Keratinocyte (primary cell): ENCODE results near the gene POLR2M. TPM values are rescaled to one million over a fixed set of nuclear protein-coding genes. Genes with fewer than 3 reads are reported as not detected.

Experiments used
- DNase-seq: peaks from one replicate; pipeline ENCODE4 v3.0.0-alpha.2; 2011; ENCODE audit warnings: low read depth, missing footprints, low spot score
- FAIRE-seq: peaks from 2 replicates; lab custom pipeline; 2011; peaks lifted over from hg19 to GRCh38; lab: Jason Lieb, UNC
- H2AFZ ChIP-seq: 2 replicates; pipeline ENCODE4 v1.6.0; 2012; ENCODE audit warnings: low read length, control low read depth, inconsistent platforms; ENCODE audit not compliant: control insufficient read depth
- H3K27ac ChIP-seq: 2 replicates; pipeline ENCODE4 v1.5.1; 2011; ENCODE audit warnings: low read length; ENCODE audit not compliant: control insufficient read depth, insufficient read depth
- H3K27me3 ChIP-seq: 3 replicates; pipeline ENCODE4 v1.6.0; 2011; ENCODE audit warnings: low read length; ENCODE audit not compliant: control insufficient read depth, insufficient read depth; ENCODE audit errors: extremely low read depth
- H3K36me3 ChIP-seq, 2 experiments: 2 replicates in 1 of 2; 3 replicates in 1 of 2; pipeline ENCODE4 v1.5.1; 2011; ENCODE audit warnings: low read length in 2 of 2, mild to moderate bottlenecking in 1 of 2; ENCODE audit not compliant: control insufficient read depth in 2 of 2, insufficient read depth in 2 of 2; ENCODE audit errors: extremely low read depth in 1 of 2
- H3K4me1 ChIP-seq: 3 replicates; pipeline ENCODE4 v1.5.1; 2011; ENCODE audit warnings: low read length; ENCODE audit not compliant: control insufficient read depth, insufficient read depth; ENCODE audit errors: extremely low read depth
- H3K4me2 ChIP-seq: 3 replicates; pipeline ENCODE4 v1.6.0; 2011; ENCODE audit warnings: low read depth, low read length; ENCODE audit not compliant: control insufficient read depth, insufficient read depth; ENCODE audit errors: extremely low read depth
- H3K4me3 ChIP-seq, 3 experiments: fragments of 200-600 bp in 1 of 3; sonication (generic) in 1 of 3; 2 replicates in 2 of 3; 3 replicates in 1 of 3; pipeline ENCODE4 v1.5.1; 2011 to 2016; ENCODE audit warnings: low read length in 3 of 3, mild to moderate bottlenecking in 3 of 3, control low read depth in 2 of 3, inconsistent platforms in 1 of 3, low read depth in 1 of 3, mixed read lengths in 1 of 3, mixed run types in 1 of 3, moderate library complexity in 1 of 3; ENCODE audit not compliant: control insufficient read depth in 2 of 3, insufficient read depth in 2 of 3; ENCODE audit errors: extremely low read depth in 1 of 3
- H3K79me2 ChIP-seq: 2 replicates; pipeline ENCODE4 v1.6.0; 2012; ENCODE audit warnings: low read length; ENCODE audit not compliant: control insufficient read depth, insufficient read depth
- H3K9ac ChIP-seq: 3 replicates; pipeline ENCODE4 v1.6.0; 2011; ENCODE audit warnings: low read length; ENCODE audit not compliant: control insufficient read depth, insufficient read depth; ENCODE audit errors: extremely low read depth
- H3K9me1 ChIP-seq: 3 replicates; pipeline ENCODE4 v1.6.0; 2011; ENCODE audit warnings: low read length; ENCODE audit not compliant: control insufficient read depth, insufficient read depth; ENCODE audit errors: extremely low read depth
- H3K9me3 ChIP-seq: 2 replicates; pipeline ENCODE4 v1.5.1; 2012; ENCODE audit warnings: low read depth, low read length; ENCODE audit not compliant: control insufficient read depth
- H4K20me1 ChIP-seq: 3 replicates; pipeline ENCODE4 v1.6.0; 2011; ENCODE audit warnings: low read length; ENCODE audit not compliant: control insufficient read depth, insufficient read depth; ENCODE audit errors: extremely low read depth
- EZH2 ChIP-seq: IDR thresholded peaks from one replicate; pipeline ENCODE4 v1.6.1; 2012; ENCODE audit warnings: inconsistent platforms, mild to moderate bottlenecking, low read length, moderate library complexity
- dilution Hi-C: fragments of 300-500 bp; cut with MboI; formaldehyde crosslinking; loops from one replicate; pipeline ENCODE4 v1.7.0; 2020; ENCODE audit warnings: low sequenced_read_pairs; ENCODE audit not compliant: extremely low pct_ligation_motif_present
- polyA plus RNA-seq, 5 experiments: library from polyadenylated mRNA; depleted of rRNA in 3 of 5; stranded (reverse) in 3 of 5; stranded (forward) in 1 of 5; unstranded in 1 of 5; fragments of >200 nt; gene quantifications; 1 replicate in 1 of 5; 2 replicates in 3 of 5; 3 replicates in 1 of 5; pipeline versions ENCODE4 v1.2.1 to v1.2.3, GENCODE V29; 2011 to 2012; ENCODE audit warnings: missing spikeins in 2 of 5, low read depth in 1 of 5, low replicate concordance in 1 of 5
- TF ChIP-seq, protein P1 (sequence below), 3 experiments: IDR thresholded peaks in 1 of 3; conservative IDR thresholded peaks in 1 of 3; optimal IDR thresholded peaks in 1 of 3; 2 replicates in 2 of 3; 3 replicates in 1 of 3; pipeline versions ENCODE3 to v1.5.1; 2011; ENCODE audit warnings: low read length in 3 of 3, mild to moderate bottlenecking in 3 of 3, moderate library complexity in 2 of 3, control low read depth in 1 of 3, inconsistent platforms in 1 of 3; ENCODE audit not compliant: insufficient read depth in 2 of 3; ENCODE audit errors: extremely low read depth in 1 of 3

POLR2M gene
- polyA plus RNA-seq, 1 donor (not counting 4 experiments of a cell fraction or from before 2014, with no cell fraction given) = 40.6 TPM

DNA sequence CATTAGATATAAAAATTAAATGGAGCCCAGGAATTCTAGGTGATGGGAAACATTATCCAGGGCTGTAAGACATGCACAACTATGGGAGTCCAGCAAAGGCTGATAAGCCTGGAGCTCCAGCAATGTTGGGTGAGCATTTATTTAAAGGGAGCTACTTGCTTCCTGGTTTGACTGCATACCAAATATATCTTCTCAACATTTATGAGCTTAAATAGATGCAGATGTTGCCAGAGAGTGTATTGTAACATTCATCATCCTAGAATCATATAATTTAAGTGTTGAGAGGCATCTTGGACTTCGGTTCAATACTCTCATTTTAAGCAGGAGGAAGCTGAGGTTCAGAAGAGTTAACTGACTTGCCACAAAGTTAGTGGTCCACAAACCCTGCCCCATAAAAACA, 12.2 kb upstream of the POLR2M start:
- Histone ChIP-seq H4K20me1 (no peaks in the 10 kb centered on the region), H3K4me3 (no peak overlapping the region), H3K4me2 (no peak overlapping the region), H3K9ac (no peak overlapping the region), H3K9me1 (no peaks in the 10 kb centered on the region), H3K79me2 (no peaks in the 10 kb centered on the region), H3K36me3 (no peaks in the 10 kb centered on the region), H3K4me1 (no peaks in the 10 kb centered on the region), H3K9me3 (no peaks in the 10 kb centered on the region), H3K27me3 (no peaks in the 10 kb centered on the region), H3K27ac (no peak overlapping the region), H2AFZ (no peak overlapping the region)
- no peak for FAIRE-seq
- TF ChIP-seq, protein P1, sequence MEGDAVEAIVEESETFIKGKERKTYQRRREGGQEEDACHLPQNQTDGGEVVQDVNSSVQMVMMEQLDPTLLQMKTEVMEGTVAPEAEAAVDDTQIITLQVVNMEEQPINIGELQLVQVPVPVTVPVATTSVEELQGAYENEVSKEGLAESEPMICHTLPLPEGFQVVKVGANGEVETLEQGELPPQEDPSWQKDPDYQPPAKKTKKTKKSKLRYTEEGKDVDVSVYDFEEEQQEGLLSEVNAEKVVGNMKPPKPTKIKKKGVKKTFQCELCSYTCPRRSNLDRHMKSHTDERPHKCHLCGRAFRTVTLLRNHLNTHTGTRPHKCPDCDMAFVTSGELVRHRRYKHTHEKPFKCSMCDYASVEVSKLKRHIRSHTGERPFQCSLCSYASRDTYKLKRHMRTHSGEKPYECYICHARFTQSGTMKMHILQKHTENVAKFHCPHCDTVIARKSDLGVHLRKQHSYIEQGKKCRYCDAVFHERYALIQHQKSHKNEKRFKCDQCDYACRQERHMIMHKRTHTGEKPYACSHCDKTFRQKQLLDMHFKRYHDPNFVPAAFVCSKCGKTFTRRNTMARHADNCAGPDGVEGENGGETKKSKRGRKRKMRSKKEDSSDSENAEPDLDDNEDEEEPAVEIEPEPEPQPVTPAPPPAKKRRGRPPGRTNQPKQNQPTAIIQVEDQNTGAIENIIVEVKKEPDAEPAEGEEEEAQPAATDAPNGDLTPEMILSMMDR (optimal IDR thresholded peaks at IDR 0.05 in 1 of 3, IDR thresholded peaks at IDR 0.05 in 1 of 3, conservative IDR thresholded peaks at IDR 0.05 in 1 of 3; ENCODE audit: extremely low read depth in 1 of 3, insufficient read depth in 2 of 3, low read length in 3 of 3) = no peak
- TF ChIP-seq EZH2 = no peak
- no peak for DNase-seq
- dilution Hi-C loops = no loop called here

DNA sequence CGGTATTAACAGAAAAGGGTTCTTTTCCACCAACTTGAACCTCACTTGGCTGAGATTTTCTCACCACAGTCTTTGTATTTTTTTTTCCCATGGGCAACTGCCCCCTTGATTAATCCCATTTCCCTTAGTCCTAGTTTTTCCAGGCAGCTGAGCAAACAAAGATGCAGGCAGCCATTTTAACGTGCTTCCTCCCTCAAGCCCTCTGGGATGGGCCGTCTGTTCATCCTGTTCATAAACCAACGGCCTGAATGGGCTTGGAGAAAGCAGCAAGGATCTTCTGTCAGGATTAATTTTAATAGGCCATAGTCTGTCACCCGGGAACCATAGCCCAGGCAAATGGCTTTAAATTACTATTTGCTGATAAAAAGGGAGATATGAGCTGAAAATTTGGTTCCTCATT, 10.4 kb upstream of the POLR2M start:
- Histone ChIP-seq H3K27me3 (no peaks in the 10 kb centered on the region), H4K20me1 (no peaks in the 10 kb centered on the region), H3K4me1 (no peaks in the 10 kb centered on the region), H3K4me3 (no peak overlapping the region), H3K36me3 (no peaks in the 10 kb centered on the region), H3K9me1 (no peaks in the 10 kb centered on the region), H3K27ac (no peak overlapping the region), H3K79me2 (no peaks in the 10 kb centered on the region), H3K4me2 (no peak overlapping the region), H2AFZ (no peak overlapping the region), H3K9ac (no peak overlapping the region), H3K9me3 (no peaks in the 10 kb centered on the region)
- FAIRE-seq = no peak
- DNase-seq = no peak
- TF ChIP-seq, protein P1 (optimal IDR thresholded peaks at IDR 0.05 in 1 of 3, IDR thresholded peaks at IDR 0.05 in 1 of 3, conservative IDR thresholded peaks at IDR 0.05 in 1 of 3; ENCODE audit: extremely low read depth in 1 of 3, insufficient read depth in 2 of 3, low read length in 3 of 3) = no peak
- TF ChIP-seq EZH2 = no peak
- dilution Hi-C loops = no loop called here
